Cardiac ventricle fibroblast (primary cell): ENCODE results near the gene WDR5B. TPM values are rescaled to one million over a fixed set of nuclear protein-coding genes. Genes with fewer than 3 reads are reported as not detected.

ENCODE experiments used
- total RNA-seq: library from RNA; depleted of rRNA; stranded (reverse); fragments of >200 nt; gene quantifications from 2 replicates; pipeline ENCODE4 v1.2.3, GENCODE V29; 2015

WDR5B gene
- 3.0 and 4.0 TPM in 2 replicates for total RNA-seq

DNA sequence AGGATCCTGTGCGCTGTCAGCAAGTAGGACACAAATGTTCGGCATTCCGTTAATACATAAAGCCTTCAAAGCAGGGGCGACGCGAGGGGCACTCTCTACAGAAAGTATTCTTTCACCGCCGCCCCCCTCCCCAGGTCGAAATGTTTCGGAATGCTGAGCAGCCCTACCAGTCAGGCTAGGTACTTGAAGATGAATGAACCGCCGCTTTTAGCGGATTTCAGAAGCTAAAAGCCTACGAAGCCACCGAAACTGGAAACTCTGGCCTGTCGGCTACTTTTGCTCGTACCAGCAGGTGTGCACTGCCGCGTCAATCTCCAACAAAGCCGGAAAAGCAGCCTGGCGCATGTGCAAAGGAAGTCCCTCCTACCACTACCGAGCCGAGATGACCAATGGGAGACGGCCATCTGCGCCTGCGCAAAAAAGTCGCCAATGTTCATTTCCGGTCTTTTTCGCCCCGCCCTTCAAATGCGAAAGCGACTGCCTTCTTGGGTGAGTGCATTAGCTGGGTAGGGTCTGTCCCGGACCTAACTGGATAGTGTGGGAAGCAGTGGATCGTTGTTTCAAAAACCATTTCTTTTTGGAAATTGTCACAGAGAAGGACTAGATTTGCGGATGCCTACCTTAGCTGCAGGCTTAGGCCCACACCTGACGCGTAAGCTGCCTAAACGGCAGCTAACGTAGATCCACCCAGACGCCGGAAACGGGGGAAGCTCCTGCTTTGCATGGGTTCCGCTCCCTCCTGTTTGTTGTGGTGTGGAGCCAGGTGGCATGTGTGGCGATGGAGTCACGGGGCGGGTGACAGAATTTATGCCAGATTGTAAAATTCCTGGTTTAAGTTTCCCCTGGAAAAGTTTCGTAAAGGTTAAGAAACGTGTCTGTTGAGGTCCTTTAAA lies at the start of gene WDR5B:
Gene WDR5B (minus strand): TSS at position 301 of the 893 bp plus-strand sequence. CDS start 534 bp downstream, outside the sequence.

DNA sequence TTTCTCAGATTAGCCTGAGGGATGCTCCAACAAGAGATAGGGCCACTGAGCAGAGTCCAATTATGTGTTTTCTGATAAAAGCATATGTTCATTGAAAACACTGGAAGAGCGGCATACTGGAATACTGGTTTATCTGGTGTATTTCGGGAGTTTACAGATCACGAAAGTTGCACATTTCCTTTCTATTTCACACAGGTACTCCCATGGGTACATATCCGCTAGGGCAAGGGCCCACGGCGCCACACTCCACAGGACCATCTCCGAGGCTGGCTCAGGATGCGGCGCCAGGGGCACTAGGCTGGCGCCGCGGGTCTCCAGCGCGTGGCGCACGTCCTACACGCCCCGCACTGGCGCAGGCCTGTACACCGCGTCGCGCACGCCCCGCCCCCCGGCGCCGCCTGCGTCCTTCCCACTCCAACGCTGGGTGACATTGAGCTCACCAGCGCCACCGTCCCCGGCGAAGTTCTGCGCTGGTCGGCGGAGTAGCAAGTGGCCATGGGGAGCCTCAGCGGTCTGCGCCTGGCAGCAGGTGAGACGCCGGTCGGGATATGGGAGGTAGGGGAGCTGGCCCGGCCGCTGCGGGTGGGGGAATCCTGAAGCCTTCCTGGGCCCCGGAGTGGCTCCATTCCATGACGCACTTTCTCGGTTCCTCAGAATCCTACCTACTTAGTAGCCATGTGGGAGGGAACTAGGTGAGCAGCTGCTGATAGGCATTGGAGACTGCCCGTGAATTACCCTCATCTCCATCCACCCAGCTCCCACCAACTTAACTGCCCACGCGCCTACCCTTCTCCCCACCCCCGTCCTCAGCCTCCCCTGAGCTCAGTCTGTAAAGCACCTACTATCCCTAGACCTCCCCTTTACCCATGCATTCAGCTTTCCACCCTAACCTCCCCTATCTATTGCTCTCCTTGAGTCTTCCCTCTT lies 31.8 kb downstream of the WDR5B start, which contains the start of gene FAM162A:
Gene FAM162A (plus strand): TSS at position 412 of the 927 bp plus-strand sequence. CDS start 84 bp downstream, at position 496.

DNA sequence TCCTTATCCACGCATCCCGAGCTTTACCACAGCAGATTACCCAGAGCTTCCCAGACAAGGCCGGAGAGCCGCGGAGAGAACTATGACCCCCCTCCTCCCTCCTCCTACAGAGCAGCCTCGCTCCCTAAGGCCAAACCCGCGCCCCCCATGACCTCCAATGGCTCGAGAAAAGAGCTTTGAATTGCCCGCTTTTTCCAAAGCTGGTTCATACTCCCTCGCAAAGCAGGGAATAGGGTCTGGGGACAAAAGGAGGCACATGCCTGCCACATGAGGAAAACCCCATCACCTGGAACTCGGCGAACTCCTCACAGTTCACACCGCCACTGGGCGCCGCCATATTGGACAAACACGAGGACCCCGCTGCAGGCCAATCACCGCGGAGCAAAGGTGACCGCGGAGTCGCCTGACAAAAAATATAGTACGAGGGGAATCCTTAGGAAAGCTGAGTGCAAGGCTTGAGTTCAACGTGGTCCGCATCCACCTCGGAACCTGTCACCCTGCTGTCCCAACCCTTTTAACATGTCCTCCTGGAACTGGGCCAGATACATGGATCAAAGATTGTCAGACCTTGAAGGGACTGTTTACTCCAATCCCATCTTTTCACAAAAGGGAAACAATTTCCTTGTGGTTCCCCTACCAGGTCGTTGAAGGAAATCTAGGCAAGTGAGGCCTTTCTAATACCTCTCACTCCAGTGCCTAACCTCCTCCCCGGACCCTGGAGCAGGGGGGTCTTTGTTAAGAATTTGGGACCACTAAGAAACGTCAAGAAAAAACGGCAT lies 32.8 kb downstream of the WDR5B start, which contains the start of gene MIX23:
Gene MIX23 (minus strand): TSS at position 344 of the 779 bp plus-strand sequence. CDS start 7 bp downstream, at position 337.

Other genes starting within 250 kb of the WDR5B start
- not detected in 2 replicates for gene CASR, start 232.4 kb downstream of the WDR5B start, total RNA-seq
- 2.5 and 3.1 TPM in 2 replicates for gene CSTA, start 90.8 kb downstream of the WDR5B start, total RNA-seq
- 16.3 and 24.6 TPM in 2 replicates for gene MIX23, start 32.8 kb downstream of the WDR5B start, total RNA-seq
- gene FAM162A, start 31.9 kb downstream of the WDR5B start, total RNA-seq: 43.0 and 44.6 TPM in 2 replicates
- 22.3 and 29.3 TPM in 2 replicates for gene KPNA1, start 98.9 kb upstream of the WDR5B start, total RNA-seq
- 13.0 and 13.3 TPM in 2 replicates for gene PARP9, start 148.2 kb upstream of the WDR5B start, total RNA-seq
- 21.7 and 24.7 TPM in 2 replicates for gene DTX3L, start 148.3 kb upstream of the WDR5B start, total RNA-seq
- gene PARP15, start 161.6 kb upstream of the WDR5B start, total RNA-seq: 0.44 TPM in 1 of 2 replicates, not detected in the other